KMS-11 (cell line): ENCODE results near the gene GLRA3.

Experiments used
- H2AFZ ChIP-seq: fragments of 200-600 bp; sonication (generic); 2 replicates; pipeline ENCODE4 v1.6.1; 2016; ENCODE audit warnings: antibody characterized with exemption, mixed run types, low read depth
- H3K27ac ChIP-seq: fragments of 200-600 bp; sonication (generic); 2 replicates; pipeline ENCODE4 v1.6.1; 2016; ENCODE audit warnings: mild to moderate bottlenecking, mixed run types
- H3K27me3 ChIP-seq: fragments of 200-600 bp; sonication (generic); 2 replicates; pipeline ENCODE4 v1.6.1; 2017; ENCODE audit warnings: mild to moderate bottlenecking, low read depth, mixed run types, moderate library complexity; ENCODE audit not compliant: insufficient read depth
- H3K36me3 ChIP-seq: fragments of 200-600 bp; sonication (generic); 2 replicates; pipeline ENCODE4 v1.6.1; 2017; ENCODE audit warnings: mild to moderate bottlenecking, mixed run types; ENCODE audit not compliant: insufficient read depth
- H3K4me1 ChIP-seq: fragments of 200-600 bp; sonication (generic); 2 replicates; pipeline ENCODE4 v1.6.1; 2016; ENCODE audit warnings: mild to moderate bottlenecking, low read depth, mixed run types; ENCODE audit not compliant: poor library complexity, severe bottlenecking
- H3K4me2 ChIP-seq: fragments of 200-600 bp; sonication (generic); 2 replicates; pipeline ENCODE4 v1.7.0; 2016; ENCODE audit warnings: mild to moderate bottlenecking, mixed run types
- H3K4me3 ChIP-seq: fragments of 200-600 bp; sonication (generic); IDR thresholded peaks from 2 replicates; pipeline ENCODE4 v1.6.1; 2017; ENCODE audit warnings: low read depth, low read length, mixed read lengths; ENCODE audit not compliant: insufficient read depth
- H3K79me2 ChIP-seq: fragments of 200-600 bp; sonication (generic); 2 replicates; pipeline ENCODE4 v1.6.1; 2016; ENCODE audit warnings: low read depth, mixed run types; ENCODE audit not compliant: insufficient read depth
- H3K9ac ChIP-seq: fragments of 200-600 bp; sonication (generic); 2 replicates; pipeline ENCODE4 v1.6.1; 2016; ENCODE audit warnings: mild to moderate bottlenecking, mixed run types
- H4K20me1 ChIP-seq: fragments of 200-600 bp; sonication (generic); 2 replicates; pipeline ENCODE4 v1.6.1; 2016; ENCODE audit warnings: mild to moderate bottlenecking, mixed run types; ENCODE audit not compliant: insufficient read depth
- TF ChIP-seq, protein P1 (sequence below): fragments of 200-600 bp; sonication (generic); conservative IDR thresholded peaks from 2 replicates; pipeline ENCODE4 v1.6.1; 2017; ENCODE audit warnings: low read depth, mild to moderate bottlenecking, antibody characterized with exemption, low read length, moderate library complexity, mixed read lengths

GLRA3 gene

GRCh38 chr4:174813292-174813691 lies 15.8 kb downstream of the GLRA3 start:
- TF ChIP-seq, protein P1, sequence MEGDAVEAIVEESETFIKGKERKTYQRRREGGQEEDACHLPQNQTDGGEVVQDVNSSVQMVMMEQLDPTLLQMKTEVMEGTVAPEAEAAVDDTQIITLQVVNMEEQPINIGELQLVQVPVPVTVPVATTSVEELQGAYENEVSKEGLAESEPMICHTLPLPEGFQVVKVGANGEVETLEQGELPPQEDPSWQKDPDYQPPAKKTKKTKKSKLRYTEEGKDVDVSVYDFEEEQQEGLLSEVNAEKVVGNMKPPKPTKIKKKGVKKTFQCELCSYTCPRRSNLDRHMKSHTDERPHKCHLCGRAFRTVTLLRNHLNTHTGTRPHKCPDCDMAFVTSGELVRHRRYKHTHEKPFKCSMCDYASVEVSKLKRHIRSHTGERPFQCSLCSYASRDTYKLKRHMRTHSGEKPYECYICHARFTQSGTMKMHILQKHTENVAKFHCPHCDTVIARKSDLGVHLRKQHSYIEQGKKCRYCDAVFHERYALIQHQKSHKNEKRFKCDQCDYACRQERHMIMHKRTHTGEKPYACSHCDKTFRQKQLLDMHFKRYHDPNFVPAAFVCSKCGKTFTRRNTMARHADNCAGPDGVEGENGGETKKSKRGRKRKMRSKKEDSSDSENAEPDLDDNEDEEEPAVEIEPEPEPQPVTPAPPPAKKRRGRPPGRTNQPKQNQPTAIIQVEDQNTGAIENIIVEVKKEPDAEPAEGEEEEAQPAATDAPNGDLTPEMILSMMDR: no peak
- Histone ChIP-seq H2AFZ (no peak overlapping the region), H3K27ac (no peak overlapping the region), H3K36me3 (no peaks in the 10 kb centered on the region), H3K79me2 (no peaks in the 10 kb centered on the region), H3K9ac (no peak overlapping the region), H3K27me3 (no peaks in the 10 kb centered on the region), H4K20me1 (no peaks in the 10 kb centered on the region), H3K4me2 (no peak overlapping the region), H3K4me1 (no peaks in the 10 kb centered on the region), H3K4me3 (no peak overlapping the region)

GRCh38 chr4:174810834-174811233 lies 18.2 kb downstream of the GLRA3 start:
- no peak overlapping the region for H3K4me2 ChIP-seq
- no peak overlapping the region for H3K27ac ChIP-seq
- H3K36me3 ChIP-seq: no peaks in the 10 kb centered on the region
- H4K20me1 ChIP-seq: no peaks in the 10 kb centered on the region
- TF ChIP-seq, protein P1: no peak
- H3K4me3 ChIP-seq: no peak overlapping the region
- no peaks in the 10 kb centered on the region for H3K4me1 ChIP-seq
- no peak overlapping the region for H3K9ac ChIP-seq
- H2AFZ ChIP-seq: no peak overlapping the region
- H3K79me2 ChIP-seq: no peaks in the 10 kb centered on the region
- no peaks in the 10 kb centered on the region for H3K27me3 ChIP-seq

- H3K36me3 ChIP-seq: no peaks in the 10 kb centered on the region
- no peaks in the 10 kb centered on the region for H3K79me2 ChIP-seq
- no peak overlapping the region for H3K4me2 ChIP-seq
- no peaks in the 10 kb centered on the region for H3K27me3 ChIP-seq
- TF ChIP-seq, protein P1: no peak
- H3K27ac ChIP-seq: no peak overlapping the region
- H3K4me1 ChIP-seq: no peaks in the 10 kb centered on the region
- no peak overlapping the region for H3K4me3 ChIP-seq
- H4K20me1 ChIP-seq: no peaks in the 10 kb centered on the region
- no peak overlapping the region for H2AFZ ChIP-seq
- no peak overlapping the region for H3K9ac ChIP-seq
Measured at GRCh38 chr4:174808836-174809235, 20.2 kb downstream of the GLRA3 start.

DNA sequence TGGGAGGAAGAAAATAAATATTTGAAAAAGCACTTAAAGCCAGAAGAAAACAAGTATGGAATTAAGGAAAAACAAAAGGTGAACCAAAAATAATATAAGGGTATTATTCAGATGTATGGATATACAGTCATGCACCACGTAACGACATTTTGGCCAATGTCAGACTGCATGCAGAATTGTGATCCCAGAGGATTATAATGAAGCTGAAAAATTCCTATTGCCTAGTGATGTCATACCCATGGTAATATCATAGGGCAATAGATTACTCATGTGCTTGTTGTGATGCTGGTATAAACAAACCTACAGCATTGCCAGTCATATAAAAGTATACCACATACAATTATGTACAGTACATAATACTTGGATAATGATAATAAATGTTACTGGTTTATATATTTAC lies 20.9 kb downstream of the GLRA3 start:
- no peak overlapping the region for H2AFZ ChIP-seq
- H3K36me3 ChIP-seq: no peaks in the 10 kb centered on the region
- H3K27ac ChIP-seq: no peak overlapping the region
- H3K4me1 ChIP-seq: no peaks in the 10 kb centered on the region
- H3K27me3 ChIP-seq: no peaks in the 10 kb centered on the region
- H3K4me3 ChIP-seq: no peak overlapping the region
- H3K4me2 ChIP-seq: no peak overlapping the region
- H4K20me1 ChIP-seq: no peaks in the 10 kb centered on the region
- TF ChIP-seq, protein P1: no peak
- H3K79me2 ChIP-seq: no peaks in the 10 kb centered on the region
- H3K9ac ChIP-seq: no peak overlapping the region
